ENCODE data around the gene CETN3.

- TF ChIP-seq TCF7L2 (IDR thresholded peaks at IDR 0.05; ENCODE audit: borderline replicate concordance, extremely low read depth, insufficient read depth, insufficient read length) (no peak), YY1 (IDR thresholded peaks at IDR 0.05; ENCODE audit: extremely low read depth, insufficient replicate concordance, low read depth, low read length) (no peak), POLR2A (IDR thresholded peaks at IDR 0.05; ENCODE audit: borderline replicate concordance, extremely low read depth, insufficient read depth, insufficient read length) (no peak), RAD21 (IDR thresholded peaks at IDR 0.05; ENCODE audit: low read depth) (no peak), SIN3A (IDR thresholded peaks at IDR 0.05; ENCODE audit: low read depth) (no peak), CTCF (IDR thresholded peaks at IDR 0.05 in 2 of 3, conservative IDR thresholded peaks at IDR 0.05 in 1 of 3; ENCODE audit: borderline replicate concordance in 1 of 3, insufficient read depth in 1 of 3, low read depth in 2 of 3, low read length in 2 of 3) (no peak), FOSL1 (IDR thresholded peaks at IDR 0.05; ENCODE audit: low read depth) (no peak), ELF1 (IDR thresholded peaks at IDR 0.05; ENCODE audit: borderline replicate concordance, low read depth) (no peak), EZH2phosphoT487 (IDR thresholded peaks at IDR 0.05; ENCODE audit: borderline replicate concordance) (no peak), POLR2AphosphoS5 (IDR thresholded peaks at IDR 0.05; ENCODE audit: low read depth, low read length) (no peak), EGR1 (IDR thresholded peaks at IDR 0.05; ENCODE audit: low read depth) (no peak)
- TF ChIP-seq, protein P1, sequence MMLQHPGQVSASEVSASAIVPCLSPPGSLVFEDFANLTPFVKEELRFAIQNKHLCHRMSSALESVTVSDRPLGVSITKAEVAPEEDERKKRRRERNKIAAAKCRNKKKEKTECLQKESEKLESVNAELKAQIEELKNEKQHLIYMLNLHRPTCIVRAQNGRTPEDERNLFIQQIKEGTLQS (IDR thresholded peaks at IDR 0.05) = no peak
- TF ChIP-seq, protein P2, sequence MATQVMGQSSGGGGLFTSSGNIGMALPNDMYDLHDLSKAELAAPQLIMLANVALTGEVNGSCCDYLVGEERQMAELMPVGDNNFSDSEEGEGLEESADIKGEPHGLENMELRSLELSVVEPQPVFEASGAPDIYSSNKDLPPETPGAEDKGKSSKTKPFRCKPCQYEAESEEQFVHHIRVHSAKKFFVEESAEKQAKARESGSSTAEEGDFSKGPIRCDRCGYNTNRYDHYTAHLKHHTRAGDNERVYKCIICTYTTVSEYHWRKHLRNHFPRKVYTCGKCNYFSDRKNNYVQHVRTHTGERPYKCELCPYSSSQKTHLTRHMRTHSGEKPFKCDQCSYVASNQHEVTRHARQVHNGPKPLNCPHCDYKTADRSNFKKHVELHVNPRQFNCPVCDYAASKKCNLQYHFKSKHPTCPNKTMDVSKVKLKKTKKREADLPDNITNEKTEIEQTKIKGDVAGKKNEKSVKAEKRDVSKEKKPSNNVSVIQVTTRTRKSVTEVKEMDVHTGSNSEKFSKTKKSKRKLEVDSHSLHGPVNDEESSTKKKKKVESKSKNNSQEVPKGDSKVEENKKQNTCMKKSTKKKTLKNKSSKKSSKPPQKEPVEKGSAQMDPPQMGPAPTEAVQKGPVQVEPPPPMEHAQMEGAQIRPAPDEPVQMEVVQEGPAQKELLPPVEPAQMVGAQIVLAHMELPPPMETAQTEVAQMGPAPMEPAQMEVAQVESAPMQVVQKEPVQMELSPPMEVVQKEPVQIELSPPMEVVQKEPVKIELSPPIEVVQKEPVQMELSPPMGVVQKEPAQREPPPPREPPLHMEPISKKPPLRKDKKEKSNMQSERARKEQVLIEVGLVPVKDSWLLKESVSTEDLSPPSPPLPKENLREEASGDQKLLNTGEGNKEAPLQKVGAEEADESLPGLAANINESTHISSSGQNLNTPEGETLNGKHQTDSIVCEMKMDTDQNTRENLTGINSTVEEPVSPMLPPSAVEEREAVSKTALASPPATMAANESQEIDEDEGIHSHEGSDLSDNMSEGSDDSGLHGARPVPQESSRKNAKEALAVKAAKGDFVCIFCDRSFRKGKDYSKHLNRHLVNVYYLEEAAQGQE (IDR thresholded peaks at IDR 0.05; ENCODE audit: low read depth) = no peak
Measured at GRCh38 chr5:90410178-90410762, 714 bp upstream of the CETN3 start.
